H7 (cell line): ENCODE results near the gene MCU. TPM values are rescaled to one million over a fixed set of nuclear protein-coding genes. Genes with fewer than 3 reads are reported as not detected.

Experiments
- DNase-seq: peaks from one replicate; pipeline ENCODE4 v3.0.0; 2012
- H3K27me3 ChIP-seq: 2 replicates; pipeline ENCODE4 v1.6.0; 2011; ENCODE audit warnings: mild to moderate bottlenecking, low read length; ENCODE audit not compliant: control insufficient read depth, insufficient read depth
- H3K36me3 ChIP-seq: replicated peaks from 2 replicates; pipeline ENCODE4 v1.5.1; 2011; ENCODE audit warnings: low read length; ENCODE audit not compliant: control insufficient read depth, insufficient read depth
- H3K4me3 ChIP-seq: 2 replicates; pipeline ENCODE4 v1.5.1; 2011; ENCODE audit warnings: low read depth, mild to moderate bottlenecking, control low read depth, low read length, moderate library complexity; ENCODE audit not compliant: insufficient read depth
- total RNA-seq: library from RNA; depleted of rRNA; stranded (reverse); fragments of >200 nt; shearing (Covaris generic); gene quantifications from 2 replicates; pipeline ENCODE4 v1.2.3, GENCODE V29; 2014

Gene MCU
- total RNA-seq, 1 experiment from 2014 or later, result 39.5 TPM

GRCh38 chr10:72862957-72863356 is 171.0 kb downstream of the MCU start:
- no peak for DNase-seq
- H3K27me3 ChIP-seq, result no peaks in the 10 kb centered on the region
- H3K36me3 ChIP-seq, result peaks cover 2% of the 10 kb centered on the region; the same call in 1 of the 2 replicates
- no peak overlapping the region for H3K4me3 ChIP-seq

- H3K36me3 ChIP-seq, result no peaks in the 10 kb centered on the region
- DNase-seq, result peak; percentile 20
- no peak overlapping the region for H3K4me3 ChIP-seq
- no peaks in the 10 kb centered on the region for H3K27me3 ChIP-seq
Observed at GRCh38 chr10:72875250-72876055, 183.5 kb downstream of the MCU start.

- no peaks in the 10 kb centered on the region for H3K27me3 ChIP-seq
- no peaks in the 10 kb centered on the region for H3K36me3 ChIP-seq
- no peak for DNase-seq
- H3K4me3 ChIP-seq, result no peak overlapping the region
Observed at GRCh38 chr10:72879245-72879644, 187.3 kb downstream of the MCU start.

GRCh38 chr10:72881291-72881690 is 189.3 kb downstream of the MCU start:
- no peaks in the 10 kb centered on the region for H3K27me3 ChIP-seq
- H3K36me3 ChIP-seq, result no peaks in the 10 kb centered on the region; the same call in 1 of the 2 replicates
- no peak overlapping the region for H3K4me3 ChIP-seq
- DNase-seq, result no peak

- DNase-seq, result no peak
- no peaks in the 10 kb centered on the region; the same call in none of the 2 replicates for H3K36me3 ChIP-seq
- no peak overlapping the region for H3K4me3 ChIP-seq
- no peaks in the 10 kb centered on the region for H3K27me3 ChIP-seq
Observed at GRCh38 chr10:72883861-72884260, 191.9 kb downstream of the MCU start.

GRCh38 chr10:72885953-72886352 is 194.0 kb downstream of the MCU start:
- H3K36me3 ChIP-seq, result no peaks in the 10 kb centered on the region; the same call in none of the 2 replicates
- no peak overlapping the region for H3K4me3 ChIP-seq
- H3K27me3 ChIP-seq, result no peaks in the 10 kb centered on the region
- no peak for DNase-seq

- no peak for DNase-seq
- no peak overlapping the region for H3K4me3 ChIP-seq
- H3K36me3 ChIP-seq, result no peaks in the 10 kb centered on the region; the same call in none of the 2 replicates
- H3K27me3 ChIP-seq, result no peaks in the 10 kb centered on the region
Observed at GRCh38 chr10:72886621-72887020, 194.7 kb downstream of the MCU start.

GRCh38 chr10:72887043-72887442 is 195.1 kb downstream of the MCU start:
- no peak overlapping the region for H3K4me3 ChIP-seq
- DNase-seq, result peak; percentile 40
- H3K27me3 ChIP-seq, result no peaks in the 10 kb centered on the region
- no peaks in the 10 kb centered on the region; the same call in none of the 2 replicates for H3K36me3 ChIP-seq

- Histone ChIP-seq H3K36me3 (no peaks in the 10 kb centered on the region; the same call in none of the 2 replicates), H3K27me3 (no peaks in the 10 kb centered on the region), H3K4me3 (no peak overlapping the region)
- DNase-seq, result no peak
Observed at GRCh38 chr10:72888151-72888638, 196.3 kb downstream of the MCU start.

- no peak overlapping the region for H3K4me3 ChIP-seq
- DNase-seq, result no peak
- no peaks in the 10 kb centered on the region; the same call in none of the 2 replicates for H3K36me3 ChIP-seq
- H3K27me3 ChIP-seq, result no peaks in the 10 kb centered on the region
Observed at GRCh38 chr10:72889391-72889831, 197.5 kb downstream of the MCU start.

GRCh38 chr10:72890086-72890485 is 198.1 kb downstream of the MCU start:
- no peak overlapping the region for H3K4me3 ChIP-seq
- no peak for DNase-seq
- H3K27me3 ChIP-seq, result no peaks in the 10 kb centered on the region
- no peaks in the 10 kb centered on the region; the same call in none of the 2 replicates for H3K36me3 ChIP-seq

- Histone ChIP-seq H3K27me3 (no peaks in the 10 kb centered on the region), H3K4me3 (no peak within 1 kb of the TSS), H3K36me3 (no peaks in the 10 kb centered on the region)
- DNase-seq, result no peak
Observed at GRCh38 chr10:72893136-72893798, 201.3 kb downstream of the MCU start, which contains the start of gene OIT3. Gene OIT3 (plus strand): TSS chr10:72893739. CDS start chr10:72893799, 60 bp downstream.

GRCh38 chr10:72895236-72895850 is 203.4 kb downstream of the MCU start:
- Histone ChIP-seq H3K36me3 (no peaks in the 10 kb centered on the region), H3K4me3 (no peak overlapping the region), H3K27me3 (no peaks in the 10 kb centered on the region)
- no peak for DNase-seq

GRCh38 chr10:72898616-72899015 is 206.7 kb downstream of the MCU start:
- H3K36me3 ChIP-seq, result no peaks in the 10 kb centered on the region
- DNase-seq, result no peak
- H3K27me3 ChIP-seq, result no peaks in the 10 kb centered on the region
- no peak overlapping the region for H3K4me3 ChIP-seq
